Calu3 (cell line): ENCODE data around the gene IGFBP1. TPM values are rescaled to one million over a fixed set of nuclear protein-coding genes. Genes with fewer than 3 reads are reported as not detected.

ENCODE experiments used
- BruUV-seq: library from RNA; stranded (reverse); fragments of 400-500 nt; replicated peaks from 2 replicates; lab custom pipeline; 2021; lab: Mats Ljungman, UMichigan
- CTCF ChIA-PET: fragments of 300-600 bp; sonication (Branson Sonifier 250); formaldehyde crosslinking; loops from one replicate; lab custom pipeline; 2022; ENCODE audit warnings: antibody characterized with exemption; lab: Charles Lee
- DNase-seq: peaks from one replicate; pipeline ENCODE4 v3.0.0; 2022
- H3K27ac Mint-ChIP-seq: one replicate; pipeline ENCODE4 v1.8.0; 2022; ENCODE audit warnings: mixed read lengths; ENCODE audit not compliant: unreplicated experiment
- H3K27me3 Mint-ChIP-seq: one replicate; pipeline ENCODE4 v1.8.0; 2022; ENCODE audit warnings: mixed read lengths; ENCODE audit not compliant: unreplicated experiment
- H3K36me3 Mint-ChIP-seq: one replicate; pipeline ENCODE4 v1.8.0; 2022; ENCODE audit warnings: mild to moderate bottlenecking, moderate library complexity, mixed read lengths; ENCODE audit not compliant: insufficient read depth, unreplicated experiment
- H3K4me1 Mint-ChIP-seq: one replicate; pipeline ENCODE4 v1.8.0; 2022; ENCODE audit warnings: mild to moderate bottlenecking, low read depth, mixed read lengths; ENCODE audit not compliant: unreplicated experiment
- H3K4me3 Mint-ChIP-seq: one replicate; pipeline ENCODE4 v1.8.0; 2022; ENCODE audit warnings: mild to moderate bottlenecking, low read depth, moderate library complexity, mixed read lengths; ENCODE audit not compliant: unreplicated experiment
- H3K9me3 Mint-ChIP-seq: one replicate; pipeline ENCODE4 v1.8.0; 2022; ENCODE audit warnings: low read depth, mixed read lengths; ENCODE audit not compliant: unreplicated experiment
- intact Hi-C: fragments of 100-400 bp; cut with micrococcal nuclease; formaldehyde crosslinking; loops from one replicate; pipeline ENCODE4 v1.10.0; 2022; ENCODE audit not compliant: unreplicated experiment
- total RNA-seq: library from RNA; stranded (reverse); gene quantifications from 2 replicates; pipeline ENCODE4 v1.2.3, GENCODE V29; 2022
- TF ChIP-seq, protein P1 (sequence below): fragments of 200-600 bp; IDR thresholded peaks from one replicate; pipeline ENCODE4 v1.8.0; 2022; ENCODE audit warnings: antibody characterized with exemption; ENCODE audit not compliant: unreplicated experiment

Gene IGFBP1
- total RNA-seq, 1 experiment from 2014 or later, result 6.1 TPM

DNA sequence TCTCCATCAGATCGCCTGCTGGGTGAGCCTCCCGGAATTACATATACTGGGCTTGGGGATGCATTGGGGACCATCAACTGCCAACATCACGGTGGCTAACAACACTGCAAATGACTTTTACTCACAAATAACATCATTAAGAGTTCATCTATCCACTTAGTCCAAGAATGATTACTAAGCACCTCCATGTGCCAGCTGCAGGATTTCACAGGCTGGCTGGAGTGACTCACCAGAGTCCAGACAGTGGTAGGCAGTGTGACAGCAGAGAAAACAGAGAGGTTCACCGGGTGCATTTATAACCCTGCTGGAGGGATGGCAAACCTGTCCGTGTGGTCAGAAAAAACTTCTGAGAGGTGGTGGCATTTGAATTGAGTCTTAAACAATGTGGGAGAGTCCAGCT is 36.0 kb downstream of the IGFBP1 start:
- DNase-seq, result peak; percentile 77
- no TSS peak for BruUV-seq
- TF ChIP-seq, protein P1, sequence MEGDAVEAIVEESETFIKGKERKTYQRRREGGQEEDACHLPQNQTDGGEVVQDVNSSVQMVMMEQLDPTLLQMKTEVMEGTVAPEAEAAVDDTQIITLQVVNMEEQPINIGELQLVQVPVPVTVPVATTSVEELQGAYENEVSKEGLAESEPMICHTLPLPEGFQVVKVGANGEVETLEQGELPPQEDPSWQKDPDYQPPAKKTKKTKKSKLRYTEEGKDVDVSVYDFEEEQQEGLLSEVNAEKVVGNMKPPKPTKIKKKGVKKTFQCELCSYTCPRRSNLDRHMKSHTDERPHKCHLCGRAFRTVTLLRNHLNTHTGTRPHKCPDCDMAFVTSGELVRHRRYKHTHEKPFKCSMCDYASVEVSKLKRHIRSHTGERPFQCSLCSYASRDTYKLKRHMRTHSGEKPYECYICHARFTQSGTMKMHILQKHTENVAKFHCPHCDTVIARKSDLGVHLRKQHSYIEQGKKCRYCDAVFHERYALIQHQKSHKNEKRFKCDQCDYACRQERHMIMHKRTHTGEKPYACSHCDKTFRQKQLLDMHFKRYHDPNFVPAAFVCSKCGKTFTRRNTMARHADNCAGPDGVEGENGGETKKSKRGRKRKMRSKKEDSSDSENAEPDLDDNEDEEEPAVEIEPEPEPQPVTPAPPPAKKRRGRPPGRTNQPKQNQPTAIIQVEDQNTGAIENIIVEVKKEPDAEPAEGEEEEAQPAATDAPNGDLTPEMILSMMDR, result peak; percentile 33
- peaks cover 41% of the 10 kb centered on the region for H3K36me3 Mint-ChIP-seq
- intact Hi-C loops, result loop anchor here (5.0 kb wide), 4 partner anchors 228 to 1178 kb away; no protein-coding TSS in a partner anchor
- H3K27ac Mint-ChIP-seq, result peak overlapping the region; percentile 54
- CTCF ChIA-PET, result interaction anchor here (1.0 to 5.1 kb wide), 4 partner anchors 53 to 281 kb away, joined by 6 to 47 read pairs (median 29); no protein-coding TSS in a partner anchor
- H3K27me3 Mint-ChIP-seq, result no peaks in the 10 kb centered on the region
- H3K4me1 Mint-ChIP-seq, result peaks cover 36% of the 10 kb centered on the region
- no peak overlapping the region for H3K4me3 Mint-ChIP-seq
- no peaks in the 10 kb centered on the region for H3K9me3 Mint-ChIP-seq

DNA sequence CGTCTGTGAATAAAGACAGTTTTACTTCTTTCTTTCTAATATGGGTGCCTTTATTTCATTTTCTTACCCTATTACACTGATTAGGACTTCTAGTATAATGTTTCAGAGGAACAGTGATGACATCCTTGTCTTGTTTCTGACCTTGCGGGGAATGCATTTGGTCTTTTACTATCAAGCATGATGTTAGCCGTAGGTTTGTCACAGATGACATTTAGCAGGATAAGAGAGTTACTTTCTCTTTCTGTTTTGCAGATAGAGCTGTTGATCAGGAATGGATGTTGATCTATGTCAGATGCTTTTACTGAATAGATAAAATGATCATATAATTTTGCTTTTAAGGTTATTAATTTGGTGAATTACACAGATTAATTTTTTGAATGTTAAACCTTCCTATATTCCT is 39.4 kb downstream of the IGFBP1 start:
- Mint-ChIP-seq H3K4me3 (no peak overlapping the region), H3K4me1 (peaks cover 25% of the 10 kb centered on the region), H3K27me3 (no peaks in the 10 kb centered on the region), H3K27ac (no peak overlapping the region), H3K36me3 (peaks cover 7% of the 10 kb centered on the region), H3K9me3 (peaks cover 2% of the 10 kb centered on the region)
- no peak for DNase-seq
- TF ChIP-seq, protein P1, result no peak
- CTCF ChIA-PET, result no interaction called here
- intact Hi-C loops, result no loop called here
- no TSS peak for BruUV-seq

DNA sequence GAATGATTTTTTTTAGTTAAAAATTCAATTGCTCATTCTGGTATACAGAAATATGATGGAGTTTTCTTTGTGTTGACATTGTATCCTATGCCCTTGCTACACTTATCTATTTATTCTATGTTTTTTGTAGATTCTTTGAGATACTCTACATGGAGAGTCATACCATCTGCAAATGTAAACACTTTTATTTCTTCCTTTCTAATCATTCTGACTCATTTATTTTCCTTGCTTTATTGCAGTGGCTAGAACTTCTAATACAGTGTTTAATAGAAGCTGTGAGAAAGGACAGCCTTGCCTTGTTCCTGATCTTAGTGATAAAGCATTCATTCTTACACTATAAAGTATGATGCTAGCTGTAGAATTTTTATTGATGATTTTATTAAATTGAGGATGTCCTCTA is 42.7 kb downstream of the IGFBP1 start:
- no peaks in the 10 kb centered on the region for H3K27me3 Mint-ChIP-seq
- H3K9me3 Mint-ChIP-seq, result peaks cover 2% of the 10 kb centered on the region
- H3K4me3 Mint-ChIP-seq, result no peak overlapping the region
- H3K4me1 Mint-ChIP-seq, result no peaks in the 10 kb centered on the region
- no peak overlapping the region for H3K27ac Mint-ChIP-seq
- no peaks in the 10 kb centered on the region for H3K36me3 Mint-ChIP-seq
- intact Hi-C loops, result no loop called here
- CTCF ChIA-PET, result no interaction called here
- TF ChIP-seq, protein P1, result no peak
- no peak for DNase-seq
- BruUV-seq, result no TSS peak

DNA sequence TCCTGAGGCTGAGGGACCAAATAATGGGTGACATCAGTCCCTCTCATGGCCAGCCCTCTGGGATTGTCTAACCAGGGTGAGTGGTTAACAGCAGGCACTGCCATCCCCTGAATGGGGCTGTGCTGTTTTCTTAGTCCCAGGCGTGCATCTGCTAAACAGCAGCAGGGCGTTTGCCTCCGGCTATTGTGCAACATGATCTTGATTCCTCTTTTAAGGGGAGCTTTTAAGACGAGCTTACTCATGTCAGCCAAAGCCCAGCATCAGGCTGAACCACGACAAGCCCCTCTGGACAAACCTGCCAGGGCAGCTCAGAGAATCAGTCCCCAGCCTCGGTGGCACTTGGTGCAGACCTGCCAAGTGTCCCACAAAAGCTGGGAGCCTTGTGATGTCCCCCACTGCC is 49.0 kb downstream of the IGFBP1 start:
- no TSS peak for BruUV-seq
- H3K36me3 Mint-ChIP-seq, result no peaks in the 10 kb centered on the region
- H3K27ac Mint-ChIP-seq, result no peak overlapping the region
- no peak for DNase-seq
- CTCF ChIA-PET, result no interaction called here
- no peak overlapping the region for H3K4me3 Mint-ChIP-seq
- peaks cover 8% of the 10 kb centered on the region for H3K4me1 Mint-ChIP-seq
- H3K9me3 Mint-ChIP-seq, result peaks cover 4% of the 10 kb centered on the region
- TF ChIP-seq, protein P1, result no peak
- no peaks in the 10 kb centered on the region for H3K27me3 Mint-ChIP-seq
- intact Hi-C loops, result no loop called here
